Uterus (tissue), 2 donors: Measurements from ENCODE around the gene ICE1.

Source experiments
- CTCF ChIP-seq, 4 experiments: fragments of 200-600 bp in 2 of 4; fragments of 450-650 bp in 2 of 4; sonication (generic) in 2 of 4; IDR thresholded peaks; one replicate each; pipeline ENCODE4 v1.5.1; 2016 to 2019; ENCODE audit warnings: antibody characterized with exemption in 4 of 4, mild to moderate bottlenecking in 2 of 4, moderate library complexity in 1 of 4
- POLR2A ChIP-seq, 2 donors: fragments of 450-650 bp; IDR thresholded peaks; one replicate each; pipeline ENCODE4 v1.6.1; 2016; ENCODE audit warnings: antibody characterized with exemption in 2 of 2, mild to moderate bottlenecking in 1 of 2, moderate library complexity in 1 of 2

DNA sequence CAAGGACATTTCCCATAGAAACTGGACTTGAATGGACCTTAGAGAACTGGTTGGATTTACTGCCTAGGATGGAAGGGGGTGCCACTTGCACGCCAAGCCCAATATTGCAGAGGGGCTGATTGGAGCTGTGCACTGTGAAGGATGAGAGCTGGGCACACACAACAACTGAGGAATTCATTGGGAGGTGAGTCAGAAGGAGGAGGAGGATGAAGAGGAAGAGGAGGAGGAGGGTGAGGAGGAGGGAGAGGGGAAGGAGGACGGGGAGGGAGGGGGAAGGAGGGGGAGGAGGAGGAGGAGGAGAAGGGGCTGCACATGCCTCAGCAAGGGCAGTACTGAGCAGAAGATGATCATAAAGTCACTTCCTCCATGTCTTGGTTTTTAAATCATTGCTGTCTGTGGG, 5.7 kb upstream of the ICE1 start:
- TF ChIP-seq CTCF (IDR thresholded peaks at IDR 0.05) (no peak), POLR2A (IDR thresholded peaks at IDR 0.05) (no peak)
